Rectal smooth muscle tissue (tissue), 1 donor: ENCODE data around the gene ZNF768.
"Not testable (repeated sequence)": the region's sequence is repeated elsewhere in the genome, so short reads cannot be mapped to it uniquely, and the experiment has no call there.

ENCODE experiments used
- H3K27ac ChIP-seq: one replicate; pipeline ENCODE4 v1.7.0; 2013; ENCODE audit warnings: low read depth, low read length, inconsistent platforms
- H3K27me3 ChIP-seq: one replicate; pipeline ENCODE4 v1.7.0; 2013; ENCODE audit warnings: low read length; ENCODE audit not compliant: control insufficient read depth, insufficient read depth
- H3K36me3 ChIP-seq: one replicate; pipeline ENCODE4 v1.7.0; 2013; ENCODE audit warnings: low read length; ENCODE audit not compliant: control insufficient read depth, insufficient read depth
- H3K4me1 ChIP-seq: one replicate; pipeline ENCODE4 v1.7.0; 2013; ENCODE audit warnings: low read length; ENCODE audit not compliant: control insufficient read depth, insufficient read depth
- H3K4me3 ChIP-seq: one replicate; pipeline ENCODE4 v1.7.0; 2013; ENCODE audit warnings: low read length
- H3K9ac ChIP-seq: one replicate; pipeline ENCODE4 v1.7.0; 2013; ENCODE audit warnings: low read length

ZNF768 gene

GRCh38 chr16:30552956-30553355, 26.6 kb upstream of the ZNF768 start:
- no peaks in the 10 kb centered on the region for H3K27me3 ChIP-seq
- no peak overlapping the region for H3K4me3 ChIP-seq
- peaks cover 5% of the 10 kb centered on the region for H3K4me1 ChIP-seq
- H3K36me3 ChIP-seq, result peaks cover 4% of the 10 kb centered on the region
- H3K9ac ChIP-seq, result no peak overlapping the region
- H3K27ac ChIP-seq, result no peak overlapping the region

GRCh38 chr16:30551781-30552180, 25.4 kb upstream of the ZNF768 start:
- Histone ChIP-seq H3K36me3 (peaks cover 4% of the 10 kb centered on the region), H3K4me1 (no peaks in the 10 kb centered on the region), H3K9ac (no peak overlapping the region), H3K4me3 (no peak overlapping the region), H3K27me3 (no peaks in the 10 kb centered on the region), H3K27ac (no peak overlapping the region)

GRCh38 chr16:30548416-30549253, 22.3 kb upstream of the ZNF768 start:
- no peaks in the 10 kb centered on the region for H3K4me1 ChIP-seq
- no peaks in the 10 kb centered on the region for H3K27me3 ChIP-seq
- H3K27ac ChIP-seq, result no peak overlapping the region
- no peak overlapping the region for H3K4me3 ChIP-seq
- no peaks in the 10 kb centered on the region for H3K36me3 ChIP-seq
- no peak overlapping the region for H3K9ac ChIP-seq

- Histone ChIP-seq H3K4me3 (no peak overlapping the region), H3K36me3 (no peaks in the 10 kb centered on the region), H3K9ac (no peak overlapping the region), H3K4me1 (no peaks in the 10 kb centered on the region), H3K27ac (no peak overlapping the region), H3K27me3 (no peaks in the 10 kb centered on the region)
These were observed 19.7 kb upstream of the ZNF768 start for GRCh38 chr16:30546115-30546514.

GRCh38 chr16:30543067-30543466, 16.7 kb upstream of the ZNF768 start:
- Histone ChIP-seq H3K36me3 (no peaks in the 10 kb centered on the region), H3K4me1 (no peaks in the 10 kb centered on the region), H3K4me3 (no peak overlapping the region), H3K27me3 (no peaks in the 10 kb centered on the region), H3K27ac (no peak overlapping the region), H3K9ac (no peak overlapping the region)

GRCh38 chr16:30541502-30542329, 15.3 kb upstream of the ZNF768 start:
- no peak overlapping the region for H3K4me3 ChIP-seq
- no peaks in the 10 kb centered on the region for H3K4me1 ChIP-seq

GRCh38 chr16:30540916-30541464, 14.6 kb upstream of the ZNF768 start:
- H3K36me3 ChIP-seq, H3K4me3 ChIP-seq, H3K4me1 ChIP-seq, H3K27ac ChIP-seq, H3K27me3 ChIP-seq, H3K9ac ChIP-seq: not testable (repeated sequence)

More at GRCh38 chr16:30541502-30542329, 15.3 kb upstream of the ZNF768 start:
- H3K27ac ChIP-seq, result no peak overlapping the region
- no peak overlapping the region for H3K9ac ChIP-seq
- no peaks in the 10 kb centered on the region for H3K36me3 ChIP-seq
- no peaks in the 10 kb centered on the region for H3K27me3 ChIP-seq

GRCh38 chr16:30539986-30540526, 13.7 kb upstream of the ZNF768 start:
- not testable (repeated sequence) for H3K27me3 ChIP-seq, H3K4me1 ChIP-seq, H3K4me3 ChIP-seq, H3K9ac ChIP-seq, H3K27ac ChIP-seq, H3K36me3 ChIP-seq

GRCh38 chr16:30539000-30539964, 12.9 kb upstream of the ZNF768 start:
- Histone ChIP-seq H3K9ac (no peak overlapping the region), H3K36me3 (no peaks in the 10 kb centered on the region), H3K4me1 (no peaks in the 10 kb centered on the region), H3K4me3 (no peak overlapping the region), H3K27ac (no peak overlapping the region), H3K27me3 (no peaks in the 10 kb centered on the region)

- H3K27me3 ChIP-seq, H3K27ac ChIP-seq, H3K4me3 ChIP-seq, H3K36me3 ChIP-seq, H3K4me1 ChIP-seq, H3K9ac ChIP-seq: not testable (repeated sequence)
These were observed 10.1 kb upstream of the ZNF768 start for GRCh38 chr16:30536391-30537024.

GRCh38 chr16:30535777-30536190, 9.4 kb upstream of the ZNF768 start:
- H3K4me3 ChIP-seq, result peak overlapping the region; percentile 80
- H3K4me1 ChIP-seq, result peaks cover 4% of the 10 kb centered on the region
- H3K27ac ChIP-seq, result peak overlapping the region; percentile 92
- no peak overlapping the region for H3K9ac ChIP-seq
- peaks cover 1% of the 10 kb centered on the region for H3K36me3 ChIP-seq
- H3K27me3 ChIP-seq, result no peaks in the 10 kb centered on the region
